Measurements from ENCODE around the gene GRID1.

Gene GRID1

GRCh38 chr10:86254526-86255174 is 111.9 kb downstream of the GRID1 start:
- Histone ChIP-seq H3K9me3 (ENCODE audit: control insufficient read depth, insufficient read depth, low read depth, low read length) (no peaks in the 10 kb centered on the region), H3K4me3 (ENCODE audit: low read depth, low read length) (no peak overlapping the region), H3K36me3 (ENCODE audit: control insufficient read depth in 2 of 2, insufficient read depth in 1 of 2, low read length in 2 of 2) (no peaks in the 10 kb centered on the region), H3K4me1 (ENCODE audit: control insufficient read depth, insufficient read depth, low read length) (peaks cover 22% of the 10 kb centered on the region), H3K27ac (ENCODE audit: extremely low read depth, low read depth, low read length) (no peak overlapping the region)
- CTCF ChIA-PET: interaction anchor here (0.6 to 0.7 kb wide), 3 partner anchors 133 to 1641 kb away, joined by 3 to 4 read pairs (median 3); no protein-coding TSS in a partner anchor
- POLR2A ChIA-PET: interaction anchor here (0.5 kb wide), 1 partner anchor 111 kb away, joined by 3 read pairs; no protein-coding TSS in a partner anchor
- TF ChIP-seq, protein P1, sequence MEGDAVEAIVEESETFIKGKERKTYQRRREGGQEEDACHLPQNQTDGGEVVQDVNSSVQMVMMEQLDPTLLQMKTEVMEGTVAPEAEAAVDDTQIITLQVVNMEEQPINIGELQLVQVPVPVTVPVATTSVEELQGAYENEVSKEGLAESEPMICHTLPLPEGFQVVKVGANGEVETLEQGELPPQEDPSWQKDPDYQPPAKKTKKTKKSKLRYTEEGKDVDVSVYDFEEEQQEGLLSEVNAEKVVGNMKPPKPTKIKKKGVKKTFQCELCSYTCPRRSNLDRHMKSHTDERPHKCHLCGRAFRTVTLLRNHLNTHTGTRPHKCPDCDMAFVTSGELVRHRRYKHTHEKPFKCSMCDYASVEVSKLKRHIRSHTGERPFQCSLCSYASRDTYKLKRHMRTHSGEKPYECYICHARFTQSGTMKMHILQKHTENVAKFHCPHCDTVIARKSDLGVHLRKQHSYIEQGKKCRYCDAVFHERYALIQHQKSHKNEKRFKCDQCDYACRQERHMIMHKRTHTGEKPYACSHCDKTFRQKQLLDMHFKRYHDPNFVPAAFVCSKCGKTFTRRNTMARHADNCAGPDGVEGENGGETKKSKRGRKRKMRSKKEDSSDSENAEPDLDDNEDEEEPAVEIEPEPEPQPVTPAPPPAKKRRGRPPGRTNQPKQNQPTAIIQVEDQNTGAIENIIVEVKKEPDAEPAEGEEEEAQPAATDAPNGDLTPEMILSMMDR (tag by site-specific recombination; IDR thresholded peaks at IDR 0.05): no peak
- no peak for TF ChIP-seq ZNF530 (tag by site-specific recombination; IDR thresholded peaks at IDR 0.05; ENCODE audit: low read depth)
- no peak for TF ChIP-seq ZNF292 (tag by site-specific recombination; IDR thresholded peaks at IDR 0.05; ENCODE audit: borderline replicate concordance, low read depth)
- TF ChIP-seq ZNF433 (tag by site-specific recombination; IDR thresholded peaks at IDR 0.05; ENCODE audit: low read depth): no peak
- no peak for TF ChIP-seq ZNF513 (tag by site-specific recombination; IDR thresholded peaks at IDR 0.05)
- TF ChIP-seq ZNF24 (tag by site-specific recombination; IDR thresholded peaks at IDR 0.05): no peak
- no peak for TF ChIP-seq ZEB2 (tag by site-specific recombination; IDR thresholded peaks at IDR 0.05)
- no peak for TF ChIP-seq ZNF423 (tag by site-specific recombination; IDR thresholded peaks at IDR 0.05)
- no peak for TF ChIP-seq ZFP41 (tag by site-specific recombination; IDR thresholded peaks at IDR 0.05; ENCODE audit: borderline replicate concordance)
- TF ChIP-seq ZNF341 (tag by site-specific recombination; IDR thresholded peaks at IDR 0.05; ENCODE audit: low read depth): no peak
- no peak for TF ChIP-seq ZBTB20 (tag by site-specific recombination; IDR thresholded peaks at IDR 0.05)
- TF ChIP-seq ZNF610 (tag by site-specific recombination; IDR thresholded peaks at IDR 0.05; ENCODE audit: borderline replicate concordance): no peak
- no peak for TF ChIP-seq HOXA7 (CRISPR knock-in tag; IDR thresholded peaks at IDR 0.05; ENCODE audit: borderline replicate concordance)
- no peak for TF ChIP-seq ELK4 (IDR thresholded peaks at IDR 0.05; ENCODE audit: borderline replicate concordance, low read depth, low read length)
- TF ChIP-seq ZNF146 (tag by site-specific recombination; IDR thresholded peaks at IDR 0.05): no peak
- no peak for TF ChIP-seq ZSCAN30 (tag by site-specific recombination; IDR thresholded peaks at IDR 0.05)
- TF ChIP-seq, protein P2, sequence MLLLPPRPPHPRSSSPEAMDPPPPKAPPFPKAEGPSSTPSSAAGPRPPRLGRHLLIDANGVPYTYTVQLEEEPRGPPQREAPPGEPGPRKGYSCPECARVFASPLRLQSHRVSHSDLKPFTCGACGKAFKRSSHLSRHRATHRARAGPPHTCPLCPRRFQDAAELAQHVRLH (tag by site-specific recombination; IDR thresholded peaks at IDR 0.05): no peak
- TF ChIP-seq ZNF510 (tag by site-specific recombination; IDR thresholded peaks at IDR 0.05; ENCODE audit: insufficient replicate concordance): no peak
- TF ChIP-seq ZNF266 (tag by site-specific recombination; IDR thresholded peaks at IDR 0.05; ENCODE audit: low read depth): no peak
- TF ChIP-seq, protein P3, sequence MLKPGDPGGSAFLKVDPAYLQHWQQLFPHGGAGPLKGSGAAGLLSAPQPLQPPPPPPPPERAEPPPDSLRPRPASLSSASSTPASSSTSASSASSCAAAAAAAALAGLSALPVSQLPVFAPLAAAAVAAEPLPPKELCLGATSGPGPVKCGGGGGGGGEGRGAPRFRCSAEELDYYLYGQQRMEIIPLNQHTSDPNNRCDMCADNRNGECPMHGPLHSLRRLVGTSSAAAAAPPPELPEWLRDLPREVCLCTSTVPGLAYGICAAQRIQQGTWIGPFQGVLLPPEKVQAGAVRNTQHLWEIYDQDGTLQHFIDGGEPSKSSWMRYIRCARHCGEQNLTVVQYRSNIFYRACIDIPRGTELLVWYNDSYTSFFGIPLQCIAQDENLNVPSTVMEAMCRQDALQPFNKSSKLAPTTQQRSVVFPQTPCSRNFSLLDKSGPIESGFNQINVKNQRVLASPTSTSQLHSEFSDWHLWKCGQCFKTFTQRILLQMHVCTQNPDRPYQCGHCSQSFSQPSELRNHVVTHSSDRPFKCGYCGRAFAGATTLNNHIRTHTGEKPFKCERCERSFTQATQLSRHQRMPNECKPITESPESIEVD (tag by site-specific recombination; IDR thresholded peaks at IDR 0.05): no peak
- TF ChIP-seq SALL2 (tag by site-specific recombination; IDR thresholded peaks at IDR 0.05; ENCODE audit: borderline replicate concordance): no peak
- no peak for TF ChIP-seq ZNF677 (tag by site-specific recombination; IDR thresholded peaks at IDR 0.05)
- TF ChIP-seq ZNF214 (tag by site-specific recombination; IDR thresholded peaks at IDR 0.05; ENCODE audit: borderline replicate concordance): no peak
- no peak for TF ChIP-seq GLIS2 (tag by site-specific recombination; IDR thresholded peaks at IDR 0.05)
- TF ChIP-seq ZNF776 (tag by site-specific recombination; IDR thresholded peaks at IDR 0.05; ENCODE audit: borderline replicate concordance): no peak
- TF ChIP-seq ZNF18 (tag by site-specific recombination; IDR thresholded peaks at IDR 0.05): 0 out of 2 replicates have a peak, but pooled peaks have one; percentile 21
- TF ChIP-seq ZNF239 (tag by site-specific recombination; IDR thresholded peaks at IDR 0.05): no peak
- TF ChIP-seq ZNF37A (tag by site-specific recombination; IDR thresholded peaks at IDR 0.05): no peak
- TF ChIP-seq ZNF777 (tag by site-specific recombination; IDR thresholded peaks at IDR 0.05; ENCODE audit: borderline replicate concordance): no peak
- no peak for TF ChIP-seq BCL11B (tag by site-specific recombination; IDR thresholded peaks at IDR 0.05; ENCODE audit: low read depth)
- TF ChIP-seq ZNF623 (tag by site-specific recombination; IDR thresholded peaks at IDR 0.05): no peak
